Karpas-422 (cell line): ENCODE results near the gene CXADR. TPM values are rescaled to one million over a fixed set of nuclear protein-coding genes. Genes with fewer than 3 reads are reported as not detected.

Experiments used
- DNase-seq: peaks from one replicate; pipeline ENCODE4 v3.0.0-alpha.2; 2015
- H2AFZ ChIP-seq: fragments of 200-600 bp; sonication (generic); 2 replicates; pipeline ENCODE4 v1.6.1; 2014; ENCODE audit warnings: antibody characterized with exemption, low read length, mixed read lengths
- H3K27ac ChIP-seq: fragments of 200-600 bp; sonication (generic); 2 replicates; pipeline ENCODE4 v1.5.1; 2014; ENCODE audit warnings: mild to moderate bottlenecking, low read length, moderate library complexity
- H3K27me3 ChIP-seq: fragments of 200-600 bp; sonication (generic); 2 replicates; pipeline ENCODE4 v1.6.1; 2014; ENCODE audit warnings: low read length, mixed read lengths
- H3K36me3 ChIP-seq: fragments of 200-600 bp; sonication (generic); 2 replicates; pipeline ENCODE4 v1.6.1; 2014; ENCODE audit warnings: low read length, mixed read lengths; ENCODE audit not compliant: insufficient read depth
- H3K4me1 ChIP-seq: fragments of 200-600 bp; sonication (generic); 2 replicates; pipeline ENCODE4 v1.6.1; 2014; ENCODE audit warnings: mild to moderate bottlenecking, low read length, mixed read lengths
- H3K4me2 ChIP-seq: fragments of 200-600 bp; sonication (generic); 2 replicates; pipeline ENCODE4 v1.6.1; 2014; ENCODE audit warnings: low read length, low read depth, mild to moderate bottlenecking; ENCODE audit not compliant: poor library complexity, severe bottlenecking
- H3K4me3 ChIP-seq: fragments of 200-600 bp; sonication (generic); 2 replicates; pipeline ENCODE4 v1.5.1; 2014; ENCODE audit warnings: mild to moderate bottlenecking, antibody characterized with exemption, low read length, mixed read lengths
- H3K79me2 ChIP-seq: fragments of 200-600 bp; sonication (generic); 2 replicates; pipeline ENCODE4 v1.6.1; 2014; ENCODE audit warnings: mild to moderate bottlenecking, low read length, mixed read lengths
- H3K9ac ChIP-seq: fragments of 200-600 bp; sonication (generic); 2 replicates; pipeline ENCODE4 v1.6.0; 2014; ENCODE audit warnings: low read length
- H3K9me2 ChIP-seq: fragments of 200-600 bp; sonication (generic), shearing (Covaris generic); replicated peaks from 2 replicates; pipeline ENCODE4 v1.6.0; 2014; ENCODE audit warnings: mild to moderate bottlenecking, low read length, moderate library complexity; ENCODE audit not compliant: insufficient read depth
- H3K9me3 ChIP-seq: fragments of 300-700, 200-600 bp; sonication (generic); 2 replicates; pipeline ENCODE4 v1.6.1; 2014; ENCODE audit warnings: low read length, mixed read lengths
- H4K20me1 ChIP-seq: fragments of 200-600 bp; sonication (generic); 2 replicates; pipeline ENCODE4 v1.6.1; 2014; ENCODE audit warnings: mild to moderate bottlenecking, antibody characterized with exemption, low read length, low read depth; ENCODE audit not compliant: insufficient read depth
- total RNA-seq: library from RNA; depleted of rRNA; stranded (reverse); fragments of >200 nt; shearing (Covaris generic); gene quantifications from 2 replicates; pipeline ENCODE4 v1.2.3, GENCODE V29; 2014; ENCODE audit warnings: low replicate concordance

Gene CXADR
- total RNA-seq, 1 experiment from 2014 or later: not detected

GRCh38 chr21:17554679-17555465, 42.0 kb downstream of the CXADR start:
- H3K9ac ChIP-seq: no peak overlapping the region
- no peak overlapping the region for H3K27ac ChIP-seq
- H3K27me3 ChIP-seq: no peaks in the 10 kb centered on the region
- no peak overlapping the region for H3K4me3 ChIP-seq
- no peaks in the 10 kb centered on the region for H3K79me2 ChIP-seq
- H3K4me1 ChIP-seq: no peaks in the 10 kb centered on the region
- DNase-seq: no peak
- H3K9me3 ChIP-seq: no peaks in the 10 kb centered on the region
- no peak overlapping the region for H2AFZ ChIP-seq
- no peaks in the 10 kb centered on the region for H3K36me3 ChIP-seq
- H4K20me1 ChIP-seq: no peaks in the 10 kb centered on the region
- H3K9me2 ChIP-seq: no peaks in the 10 kb centered on the region
- no peak overlapping the region for H3K4me2 ChIP-seq

GRCh38 chr21:17560377-17561025, 47.7 kb downstream of the CXADR start:
- Histone ChIP-seq H3K4me1 (no peaks in the 10 kb centered on the region), H2AFZ (no peak overlapping the region), H4K20me1 (no peaks in the 10 kb centered on the region), H3K4me3 (no peak overlapping the region), H3K36me3 (no peaks in the 10 kb centered on the region), H3K9me3 (no peaks in the 10 kb centered on the region), H3K4me2 (no peak overlapping the region), H3K27me3 (0 out of 2 replicates have a peak, but pooled peaks cover 2% of the 10 kb centered on the region), H3K9ac (no peak overlapping the region), H3K27ac (no peak overlapping the region), H3K79me2 (no peaks in the 10 kb centered on the region), H3K9me2 (no peaks in the 10 kb centered on the region)
- DNase-seq: no peak

- Histone ChIP-seq H2AFZ (no peak overlapping the region), H3K27ac (no peak overlapping the region), H4K20me1 (no peaks in the 10 kb centered on the region)
Observed at GRCh38 chr21:17570786-17571185, 57.9 kb downstream of the CXADR start.

GRCh38 chr21:17572431-17572830, 59.6 kb downstream of the CXADR start:
- Histone ChIP-seq H3K9ac (no peak overlapping the region), H3K4me2 (no peak overlapping the region), H3K27me3 (no peaks in the 10 kb centered on the region), H4K20me1 (no peaks in the 10 kb centered on the region), H3K9me2 (no peaks in the 10 kb centered on the region), H3K36me3 (no peaks in the 10 kb centered on the region), H3K27ac (no peak overlapping the region), H2AFZ (no peak overlapping the region), H3K4me1 (no peaks in the 10 kb centered on the region), H3K4me3 (no peak overlapping the region), H3K9me3 (no peaks in the 10 kb centered on the region), H3K79me2 (no peaks in the 10 kb centered on the region)
- DNase-seq: no peak

More at GRCh38 chr21:17570786-17571185, 57.9 kb downstream of the CXADR start:
- no peaks in the 10 kb centered on the region for H3K4me1 ChIP-seq
- H3K27me3 ChIP-seq: no peaks in the 10 kb centered on the region
- DNase-seq: no peak
- no peak overlapping the region for H3K4me3 ChIP-seq
- H3K9me3 ChIP-seq: no peaks in the 10 kb centered on the region
- H3K9ac ChIP-seq: no peak overlapping the region
- H3K36me3 ChIP-seq: no peaks in the 10 kb centered on the region
- H3K9me2 ChIP-seq: no peaks in the 10 kb centered on the region
- H3K4me2 ChIP-seq: no peak overlapping the region
- H3K79me2 ChIP-seq: no peaks in the 10 kb centered on the region

- no peak overlapping the region for H3K27ac ChIP-seq
- no peaks in the 10 kb centered on the region for H3K4me1 ChIP-seq
- no peak overlapping the region for H2AFZ ChIP-seq
- no peaks in the 10 kb centered on the region for H3K9me3 ChIP-seq
- H3K27me3 ChIP-seq: no peaks in the 10 kb centered on the region
- H3K9ac ChIP-seq: no peak overlapping the region
- no peaks in the 10 kb centered on the region for H4K20me1 ChIP-seq
- no peak overlapping the region for H3K4me2 ChIP-seq
- no peaks in the 10 kb centered on the region for H3K36me3 ChIP-seq
- no peak overlapping the region for H3K4me3 ChIP-seq
- H3K79me2 ChIP-seq: no peaks in the 10 kb centered on the region
- no peak for DNase-seq
- H3K9me2 ChIP-seq: no peaks in the 10 kb centered on the region
Observed at GRCh38 chr21:17575076-17575475, 62.2 kb downstream of the CXADR start.

- Histone ChIP-seq H2AFZ (no peak overlapping the region), H3K4me1 (no peaks in the 10 kb centered on the region), H3K27ac (no peak overlapping the region), H3K9me2 (no peaks in the 10 kb centered on the region), H3K4me3 (no peak overlapping the region), H3K79me2 (no peaks in the 10 kb centered on the region), H3K4me2 (no peak overlapping the region), H4K20me1 (no peaks in the 10 kb centered on the region), H3K36me3 (no peaks in the 10 kb centered on the region), H3K27me3 (no peaks in the 10 kb centered on the region), H3K9me3 (no peaks in the 10 kb centered on the region), H3K9ac (no peak overlapping the region)
- DNase-seq: no peak
Observed at GRCh38 chr21:17576080-17576835, 63.4 kb downstream of the CXADR start.

GRCh38 chr21:17577701-17578100, 64.9 kb downstream of the CXADR start:
- H3K27me3 ChIP-seq: no peaks in the 10 kb centered on the region
- no peaks in the 10 kb centered on the region for H3K4me1 ChIP-seq
- H3K9ac ChIP-seq: no peak overlapping the region
- no peaks in the 10 kb centered on the region for H3K9me3 ChIP-seq
- DNase-seq: no peak
- no peaks in the 10 kb centered on the region for H3K9me2 ChIP-seq
- no peaks in the 10 kb centered on the region for H4K20me1 ChIP-seq
- H3K4me2 ChIP-seq: no peak overlapping the region
- H3K27ac ChIP-seq: no peak overlapping the region
- no peak overlapping the region for H2AFZ ChIP-seq
- H3K36me3 ChIP-seq: no peaks in the 10 kb centered on the region
- H3K79me2 ChIP-seq: no peaks in the 10 kb centered on the region
- H3K4me3 ChIP-seq: no peak overlapping the region

GRCh38 chr21:17578162-17578561, 65.3 kb downstream of the CXADR start:
- Histone ChIP-seq H3K36me3 (no peaks in the 10 kb centered on the region), H3K9ac (no peak overlapping the region), H3K4me2 (no peak overlapping the region), H3K79me2 (no peaks in the 10 kb centered on the region), H2AFZ (no peak overlapping the region), H3K27ac (no peak overlapping the region), H3K9me2 (no peaks in the 10 kb centered on the region), H4K20me1 (no peaks in the 10 kb centered on the region), H3K27me3 (no peaks in the 10 kb centered on the region), H3K4me3 (no peak overlapping the region), H3K4me1 (no peaks in the 10 kb centered on the region), H3K9me3 (no peaks in the 10 kb centered on the region)
- no peak for DNase-seq
